ENCODE data around the gene LRIT1.

LRIT1 gene

GRCh38 chr10:84190621-84191020 is 50.7 kb downstream of the LRIT1 start:
- TF ChIP-seq, protein P1, sequence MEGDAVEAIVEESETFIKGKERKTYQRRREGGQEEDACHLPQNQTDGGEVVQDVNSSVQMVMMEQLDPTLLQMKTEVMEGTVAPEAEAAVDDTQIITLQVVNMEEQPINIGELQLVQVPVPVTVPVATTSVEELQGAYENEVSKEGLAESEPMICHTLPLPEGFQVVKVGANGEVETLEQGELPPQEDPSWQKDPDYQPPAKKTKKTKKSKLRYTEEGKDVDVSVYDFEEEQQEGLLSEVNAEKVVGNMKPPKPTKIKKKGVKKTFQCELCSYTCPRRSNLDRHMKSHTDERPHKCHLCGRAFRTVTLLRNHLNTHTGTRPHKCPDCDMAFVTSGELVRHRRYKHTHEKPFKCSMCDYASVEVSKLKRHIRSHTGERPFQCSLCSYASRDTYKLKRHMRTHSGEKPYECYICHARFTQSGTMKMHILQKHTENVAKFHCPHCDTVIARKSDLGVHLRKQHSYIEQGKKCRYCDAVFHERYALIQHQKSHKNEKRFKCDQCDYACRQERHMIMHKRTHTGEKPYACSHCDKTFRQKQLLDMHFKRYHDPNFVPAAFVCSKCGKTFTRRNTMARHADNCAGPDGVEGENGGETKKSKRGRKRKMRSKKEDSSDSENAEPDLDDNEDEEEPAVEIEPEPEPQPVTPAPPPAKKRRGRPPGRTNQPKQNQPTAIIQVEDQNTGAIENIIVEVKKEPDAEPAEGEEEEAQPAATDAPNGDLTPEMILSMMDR (conservative IDR thresholded peaks at IDR 0.05; ENCODE audit: low read depth, low read length): no peak
- Histone ChIP-seq H3K4me3 (IDR thresholded peaks at IDR 0.05; ENCODE audit: insufficient read depth, low read depth, low read length) (no peak overlapping the region), H4K20me1 (ENCODE audit: insufficient read depth) (no peaks in the 10 kb centered on the region), H3K4me2 (no peak overlapping the region), H3K4me1 (ENCODE audit: low read depth, poor library complexity, severe bottlenecking) (no peaks in the 10 kb centered on the region), H3K79me2 (ENCODE audit: insufficient read depth, low read depth) (no peaks in the 10 kb centered on the region), H3K36me3 (ENCODE audit: insufficient read depth) (no peaks in the 10 kb centered on the region), H3K27ac (no peak overlapping the region), H3K27me3 (ENCODE audit: insufficient read depth, low read depth) (no peaks in the 10 kb centered on the region), H3K9ac (no peak overlapping the region), H2AFZ (ENCODE audit: low read depth) (no peak overlapping the region)

DNA sequence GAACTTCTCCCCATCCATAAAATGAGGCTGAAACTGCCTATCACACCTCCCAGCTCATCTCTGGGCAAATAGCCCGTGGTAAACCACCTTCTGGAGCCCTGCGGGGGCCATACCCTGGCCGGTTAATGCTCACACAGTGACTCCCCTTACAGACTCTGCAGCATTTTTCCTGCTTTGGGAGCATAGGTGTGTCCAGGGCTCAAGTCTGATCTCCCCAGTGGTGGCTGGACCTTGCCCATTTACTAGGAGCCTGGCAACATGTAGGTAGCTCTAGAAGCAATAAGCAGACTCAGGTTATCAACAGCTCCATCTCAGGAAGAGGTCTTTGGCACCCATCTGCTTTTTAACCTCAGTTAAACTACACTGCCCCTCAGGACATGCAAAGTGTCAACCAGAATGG is 52.5 kb downstream of the LRIT1 start:
- no peaks in the 10 kb centered on the region for H3K79me2 ChIP-seq (ENCODE audit: insufficient read depth, low read depth)
- H3K4me2 ChIP-seq: no peak overlapping the region
- no peak overlapping the region for H3K4me3 ChIP-seq (IDR thresholded peaks at IDR 0.05; ENCODE audit: insufficient read depth, low read depth, low read length)
- H2AFZ ChIP-seq (ENCODE audit: low read depth): no peak overlapping the region
- no peaks in the 10 kb centered on the region for H4K20me1 ChIP-seq (ENCODE audit: insufficient read depth)
- H3K27ac ChIP-seq: no peak overlapping the region
- no peaks in the 10 kb centered on the region for H3K4me1 ChIP-seq (ENCODE audit: low read depth, poor library complexity, severe bottlenecking)
- no peaks in the 10 kb centered on the region for H3K36me3 ChIP-seq (ENCODE audit: insufficient read depth)
- TF ChIP-seq, protein P1 (conservative IDR thresholded peaks at IDR 0.05; ENCODE audit: low read depth, low read length): no peak
- H3K27me3 ChIP-seq (ENCODE audit: insufficient read depth, low read depth): no peaks in the 10 kb centered on the region
- H3K9ac ChIP-seq: no peak overlapping the region

DNA sequence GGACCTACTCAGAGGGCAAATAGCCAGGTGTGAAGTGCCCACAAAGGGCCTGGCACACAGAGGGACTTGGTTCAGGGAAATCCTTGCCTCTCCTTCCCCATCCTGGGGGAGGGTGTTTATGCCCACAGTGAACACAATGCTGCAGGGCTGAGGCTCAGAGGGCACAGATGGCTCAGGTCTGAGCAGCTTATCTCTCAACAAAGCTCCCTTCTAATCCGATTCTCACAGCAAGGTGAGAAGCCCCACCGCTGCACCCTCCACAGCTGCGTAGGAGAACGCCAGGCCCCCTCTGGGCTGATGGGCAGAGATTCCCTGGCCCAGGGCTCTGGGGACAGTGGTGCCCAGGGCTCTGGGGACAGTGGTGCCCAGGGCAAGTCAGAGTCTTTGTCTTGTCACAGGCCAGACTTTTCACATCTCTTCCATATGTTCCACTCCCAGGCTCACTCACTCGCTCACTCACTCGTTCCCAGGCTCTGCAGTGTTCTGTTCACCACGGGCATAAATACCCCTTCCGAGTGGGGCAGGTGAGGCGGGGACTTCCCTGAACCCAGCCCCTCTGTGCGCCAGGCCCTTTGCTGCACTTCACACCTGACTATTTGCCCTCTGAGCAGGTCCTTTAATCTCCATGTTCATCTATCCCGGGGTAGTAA is 55.7 kb downstream of the LRIT1 start:
- H3K27ac ChIP-seq: no peak overlapping the region

DNA sequence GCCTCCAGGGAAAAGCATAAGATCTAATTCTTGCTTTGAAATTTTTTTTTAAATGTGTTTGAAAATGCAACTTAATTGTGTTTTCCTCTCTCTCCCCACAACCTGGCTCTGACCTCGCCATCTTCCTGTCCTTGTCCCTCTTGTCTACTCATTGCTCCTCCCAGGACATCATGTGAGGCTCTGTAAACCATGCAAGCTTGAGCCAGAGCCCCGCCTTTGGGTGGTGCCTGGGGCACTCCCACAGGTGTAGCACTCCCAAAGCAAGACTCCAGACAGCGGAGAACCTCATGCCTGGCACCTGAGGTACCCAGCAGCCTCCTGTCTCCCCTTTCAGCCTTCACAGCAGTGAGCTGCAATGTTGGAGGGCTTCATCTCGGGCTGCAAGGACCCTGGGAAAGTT is 56.8 kb downstream of the LRIT1 start:
- Histone ChIP-seq H2AFZ (ENCODE audit: low read depth) (no peak overlapping the region), H3K4me3 (IDR thresholded peaks at IDR 0.05; ENCODE audit: insufficient read depth, low read depth, low read length) (no peak overlapping the region), H3K9ac (no peak overlapping the region), H3K4me2 (no peak overlapping the region), H3K36me3 (ENCODE audit: insufficient read depth) (no peaks in the 10 kb centered on the region), H4K20me1 (ENCODE audit: insufficient read depth) (no peaks in the 10 kb centered on the region), H3K27ac (no peak overlapping the region), H3K4me1 (ENCODE audit: low read depth, poor library complexity, severe bottlenecking) (no peaks in the 10 kb centered on the region), H3K27me3 (ENCODE audit: insufficient read depth, low read depth) (no peaks in the 10 kb centered on the region), H3K79me2 (ENCODE audit: insufficient read depth, low read depth) (no peaks in the 10 kb centered on the region)
- TF ChIP-seq, protein P1 (conservative IDR thresholded peaks at IDR 0.05; ENCODE audit: low read depth, low read length): no peak

More for the DNA sequence above, 55.7 kb downstream of the LRIT1 start:
- Histone ChIP-seq H3K27me3 (ENCODE audit: insufficient read depth, low read depth) (no peaks in the 10 kb centered on the region), H3K79me2 (ENCODE audit: insufficient read depth, low read depth) (no peaks in the 10 kb centered on the region), H3K36me3 (ENCODE audit: insufficient read depth) (no peaks in the 10 kb centered on the region), H3K9ac (no peak overlapping the region), H3K4me1 (ENCODE audit: low read depth, poor library complexity, severe bottlenecking) (no peaks in the 10 kb centered on the region), H2AFZ (ENCODE audit: low read depth) (no peak overlapping the region), H3K4me2 (no peak overlapping the region), H4K20me1 (ENCODE audit: insufficient read depth) (no peaks in the 10 kb centered on the region), H3K4me3 (IDR thresholded peaks at IDR 0.05; ENCODE audit: insufficient read depth, low read depth, low read length) (no peak overlapping the region)
- TF ChIP-seq, protein P1 (conservative IDR thresholded peaks at IDR 0.05; ENCODE audit: low read depth, low read length): no peak

Measured in KMS-11 (cell line).